H1 (cell line): ENCODE data around the gene SESN1. TPM values are rescaled to one million over a fixed set of nuclear protein-coding genes. Genes with fewer than 3 reads are reported as not detected.

Experiments used
- CTCF ChIA-PET: fragments of 300-600 bp; sonication (Branson Sonifier 250); formaldehyde crosslinking; loops from one replicate; lab custom pipeline; 2021; ENCODE audit not compliant: partially characterized antibody; lab: Charles Lee
- POLR2A ChIA-PET: fragments of 300-600 bp; sonication (Branson Sonifier 250); formaldehyde crosslinking; loops from one replicate; lab custom pipeline; 2021; ENCODE audit warnings: inconsistent platforms; ENCODE audit not compliant: partially characterized antibody; lab: Charles Lee
- DNase-seq, 2 experiments: peaks; one replicate each; pipeline versions ENCODE4 v3.0.0 to v3.0.0-alpha.2; 2010 to 2022; ENCODE audit warnings: low spot score in 2 of 2, low read depth in 1 of 2, mixed read lengths in 1 of 2
- FAIRE-seq: peaks from 2 replicates; lab custom pipeline; 2011; peaks lifted over from hg19 to GRCh38; lab: Jason Lieb, UNC
- H2AFZ ChIP-seq: 2 replicates; pipeline ENCODE4 v1.8.1; 2012; ENCODE audit warnings: low read length, inconsistent platforms
- H2AK5ac ChIP-seq: 2 replicates; pipeline ENCODE4 v1.6.1; 2013; ENCODE audit warnings: low read depth, low read length
- H2BK120ac ChIP-seq: replicated peaks from 2 replicates; pipeline ENCODE3; 2013; ENCODE audit warnings: low read depth, low read length, inconsistent platforms
- H2BK12ac ChIP-seq: 2 replicates; pipeline ENCODE4 v1.6.1; 2013; ENCODE audit warnings: low read depth, low read length
- H2BK15ac ChIP-seq: 2 replicates; pipeline ENCODE4 v1.6.1; 2013; ENCODE audit warnings: low read length
- H2BK20ac ChIP-seq: 2 replicates; pipeline ENCODE4 v1.6.1; 2013; ENCODE audit warnings: low read length
- H2BK5ac ChIP-seq: 2 replicates; pipeline ENCODE4 v1.6.1; 2013; ENCODE audit warnings: low read depth, low read length
- H3K14ac ChIP-seq: 2 replicates; pipeline ENCODE4 v1.6.1; 2013; ENCODE audit warnings: inconsistent platforms; ENCODE audit not compliant: insufficient read length
- H3K18ac ChIP-seq: 2 replicates; pipeline ENCODE4 v1.6.1; 2013; ENCODE audit warnings: low read length; ENCODE audit errors: extremely low read depth
- H3K23ac ChIP-seq: 2 replicates; pipeline ENCODE4 v1.6.1; 2013; ENCODE audit warnings: inconsistent platforms; ENCODE audit not compliant: insufficient read length
- H3K23me2 ChIP-seq: 2 replicates; pipeline ENCODE4 v1.6.1; 2013; ENCODE audit warnings: low read depth, low read length
- H3K27ac ChIP-seq: 2 replicates; pipeline ENCODE4 v1.6.1; 2011; ENCODE audit warnings: low read depth, low read length, inconsistent platforms
- H3K27me3 ChIP-seq, 4 experiments: replicated peaks in 1 of 4; 1 replicate in 1 of 4; 2 replicates in 3 of 4; pipeline versions ENCODE4 v1.6.1 to v1.8.1; 2011 to 2013; ENCODE audit warnings: low read length in 3 of 4, mild to moderate bottlenecking in 3 of 4, inconsistent platforms in 2 of 4, mixed read lengths in 2 of 4, moderate library complexity in 1 of 4; ENCODE audit not compliant: control insufficient read depth in 3 of 4, insufficient read depth in 3 of 4; ENCODE audit errors: extremely low read depth in 1 of 4
- H3K36me3 ChIP-seq, 4 experiments: 2 replicates each; pipeline versions ENCODE4 v1.6.1 to v1.8.1; 2011 to 2013; ENCODE audit warnings: mild to moderate bottlenecking in 4 of 4, low read length in 3 of 4, moderate library complexity in 2 of 4, control low read depth in 1 of 4, inconsistent platforms in 1 of 4; ENCODE audit not compliant: insufficient read depth in 4 of 4, control insufficient read depth in 2 of 4
- H3K4ac ChIP-seq: replicated peaks from 2 replicates; pipeline ENCODE3; 2013; ENCODE audit warnings: low read length, low read depth, mixed read lengths, inconsistent platforms; ENCODE audit not compliant: insufficient read length
- H3K4me1 ChIP-seq, 4 experiments: replicated peaks in 1 of 4; 1 replicate in 1 of 4; 2 replicates in 3 of 4; pipeline versions ENCODE4 v1.6.1 to v1.8.1; 2011 to 2013; ENCODE audit warnings: low read length in 3 of 4, inconsistent platforms in 2 of 4, mixed read lengths in 1 of 4; ENCODE audit not compliant: insufficient read depth in 4 of 4, control insufficient read depth in 3 of 4
- H3K4me2 ChIP-seq, 2 experiments: 2 replicates each; pipeline versions ENCODE4 v1.6.1 to v1.8.1; 2011 to 2013; ENCODE audit warnings: low read depth in 2 of 2, low read length in 2 of 2, control low read depth in 1 of 2, inconsistent platforms in 1 of 2, mild to moderate bottlenecking in 1 of 2; ENCODE audit not compliant: insufficient read depth in 1 of 2
- H3K4me3 ChIP-seq, 4 experiments: fragments of 200-600, 300-600 bp in 1 of 4; sonication (generic), shearing (Covaris generic), sonication (Bioruptor Twin) in 1 of 4; 2 replicates each; pipeline versions ENCODE4 v1.5.1 to v1.8.1; 2011 to 2016; ENCODE audit warnings: low read length in 4 of 4, low read depth in 3 of 4, control low read depth in 2 of 4, inconsistent platforms in 2 of 4, mild to moderate bottlenecking in 2 of 4, mixed read lengths in 1 of 4, moderate library complexity in 1 of 4; ENCODE audit not compliant: insufficient read depth in 2 of 4; ENCODE audit errors: extremely low read depth in 1 of 4
- H3K56ac ChIP-seq: replicated peaks from 2 replicates; pipeline ENCODE3; 2013; ENCODE audit warnings: low read depth, mild to moderate bottlenecking, mixed read lengths, low read length, inconsistent platforms; ENCODE audit not compliant: insufficient read length
- H3K79me1 ChIP-seq: 2 replicates; pipeline ENCODE4 v1.6.1; 2013; ENCODE audit warnings: low read depth, low read length, control low read depth
- H3K79me2 ChIP-seq, 2 experiments: 2 replicates each; pipeline versions ENCODE4 v1.6.1 to v1.8.1; 2012 to 2013; ENCODE audit warnings: low read length in 2 of 2, mild to moderate bottlenecking in 2 of 2, inconsistent platforms in 1 of 2; ENCODE audit not compliant: insufficient read depth in 2 of 2, control insufficient read depth in 1 of 2
- H3K9ac ChIP-seq, 4 experiments: replicated peaks in 1 of 4; 1 replicate in 1 of 4; 2 replicates in 3 of 4; pipeline versions ENCODE4 v1.6.1 to v1.8.1; 2011 to 2013; ENCODE audit warnings: low read depth in 3 of 4, low read length in 3 of 4, control low read depth in 2 of 4, mild to moderate bottlenecking in 2 of 4, moderate library complexity in 2 of 4, inconsistent platforms in 1 of 4; ENCODE audit errors: extremely low read depth in 1 of 4
- H3K9me3 ChIP-seq, 2 experiments: 2 replicates each; pipeline versions ENCODE4 v1.6.1 to v1.8.1; 2012 to 2013; ENCODE audit warnings: mild to moderate bottlenecking in 2 of 2, moderate library complexity in 2 of 2, control low read depth in 1 of 2, inconsistent platforms in 1 of 2, low read depth in 1 of 2, low read length in 1 of 2, mixed read lengths in 1 of 2; ENCODE audit not compliant: insufficient read depth in 2 of 2
- H4K20me1 ChIP-seq, 2 experiments: replicated peaks in 1 of 2; 2 replicates each; pipeline versions ENCODE3 to v1.8.1; 2011 to 2013; ENCODE audit warnings: inconsistent platforms in 2 of 2, low read length in 2 of 2, mild to moderate bottlenecking in 1 of 2; ENCODE audit not compliant: insufficient read depth in 2 of 2, control insufficient read depth in 1 of 2
- H4K5ac ChIP-seq: 2 replicates; pipeline ENCODE4 v1.6.1; 2013; ENCODE audit warnings: low read length, low read depth, mixed read lengths, inconsistent platforms; ENCODE audit not compliant: insufficient read length
- H4K8ac ChIP-seq: 2 replicates; pipeline ENCODE4 v1.8.0; 2013; ENCODE audit warnings: mild to moderate bottlenecking, moderate library complexity, low read length, inconsistent platforms; ENCODE audit not compliant: insufficient read depth; ENCODE audit errors: extremely low read depth
- H4K91ac ChIP-seq: replicated peaks from 2 replicates; pipeline ENCODE3; 2013; ENCODE audit warnings: low read length, mixed read lengths, inconsistent platforms; ENCODE audit not compliant: insufficient read length
- ASH2L ChIP-seq: fragments of 200-600, 300-600 bp; sonication (generic); IDR thresholded peaks from one replicate; pipeline ENCODE4 v1.7.1; 2017; ENCODE audit warnings: low read length
- BRCA1 ChIP-seq: IDR thresholded peaks from 2 replicates; pipeline ENCODE4 v1.6.1; 2012; ENCODE audit warnings: low read depth, low read length, improper control_type of control experiment
- CTBP2 ChIP-seq: IDR thresholded peaks from 2 replicates; pipeline ENCODE4 v1.7.0; 2011; ENCODE audit warnings: borderline replicate concordance, mild to moderate bottlenecking, moderate library complexity, mixed read lengths, low read length; ENCODE audit not compliant: insufficient read depth, insufficient read length
- WGBS, 2 experiments: shearing (Covaris generic) in 1 of 2; methylation state at CpG; one replicate each; pipeline versions ENCODE4 v1.1.6 to v1.1.7; 2013 to 2015; ENCODE audit warnings: low lambda C conversion rate in 2 of 2, mixed read lengths in 2 of 2, inconsistent platforms in 1 of 2, low coverage in 1 of 2, missing lambda C conversion rate in 1 of 2; ENCODE audit not compliant: insufficient replicate concordance in 2 of 2, insufficient coverage in 1 of 2, insufficient read length in 1 of 2; ENCODE audit errors: extremely low coverage in 1 of 2, missing lambda C conversion rate in 1 of 2; 5-methylcytosine and 5-hydroxymethylcytosine counted together
- polyA plus RNA-seq, 7 experiments: library from polyadenylated mRNA; depleted of rRNA in 3 of 7; stranded (reverse) in 5 of 7; unstranded in 2 of 7; fragments of >200 nt in 5 of 7; fragments of 200-250 nt in 2 of 7; gene quantifications; 1 replicate in 5 of 7; 2 replicates in 1 of 7; 4 replicates in 1 of 7; pipeline versions ENCODE4 v1.2.1 to v1.2.3, GENCODE V29; 2011 to 2013; ENCODE audit warnings: missing spikeins in 2 of 7, mixed read lengths in 2 of 7
- total RNA-seq: library from RNA; stranded (reverse); fragmentation: NEBNext Ultra II Directional; extraction: Animal tissue kit (Norgen Biotek cat#: 25700); gene quantifications from 2 replicates; pipeline ENCODE4 v1.2.1, GENCODE V29; 2021

The SESN1 gene
- total and polyA plus RNA-seq, 2 of the 8 experiments (the other 6 are each of a cell fraction or from before 2014, with no cell fraction given) = 12.8 to 15.6 TPM

GRCh38 chr6:109062216-109062615 lies 32.4 kb downstream of the SESN1 start:
- Histone ChIP-seq H4K20me1 (no peaks in the 10 kb centered on the region), H2BK15ac (no peak overlapping the region), H3K27ac (no peak overlapping the region), H3K4ac (no peak overlapping the region), H3K4me1 (peaks cover 0 to 3% (median 0%) of the 10 kb centered on the region in 4 experiments; a peak in 1 of 7 replicates), H3K9ac (no peak overlapping the region), H3K56ac (no peak overlapping the region), H4K8ac (no peak overlapping the region), H3K79me1 (no peaks in the 10 kb centered on the region), H2AFZ (no peak overlapping the region), H3K9me3 (no peaks in the 10 kb centered on the region), H4K5ac (no peak overlapping the region), H3K18ac (no peak overlapping the region), H3K4me3 (no peak overlapping the region), H4K91ac (no peak overlapping the region), H2BK20ac (no peak overlapping the region), H2BK12ac (no peak overlapping the region), H2BK5ac (no peak overlapping the region), H3K79me2 (no peaks in the 10 kb centered on the region), H3K23me2 (no peaks in the 10 kb centered on the region), H2AK5ac (no peak overlapping the region), H3K27me3 (no peaks in the 10 kb centered on the region), H2BK120ac (no peak overlapping the region), H3K23ac (no peak overlapping the region), H3K14ac (no peak overlapping the region), H3K4me2 (no peak overlapping the region), H3K36me3 (no peaks in the 10 kb centered on the region; a peak in 1 of 8 replicates)
- POLR2A ChIA-PET = no interaction called here
- no peak for DNase-seq
- no peak for TF ChIP-seq CTBP2
- no peak for TF ChIP-seq ASH2L
- no peak for TF ChIP-seq BRCA1
- CTCF ChIA-PET = interaction anchor here (0.6 to 1.1 kb wide), 2 partner anchors 9 to 11 kb away, joined by 5 to 6 read pairs; no protein-coding TSS in a partner anchor
- no peak for FAIRE-seq
- WGBS, 2 experiments = 75% methylated on average over 5 of the region's 5 CpGs; no CpG with 5 or more reads in 1 of the 2 experiments
